ENCODE results near the gene TGFBR3. TPM values are rescaled to one million over a fixed set of nuclear protein-coding genes. Genes with fewer than 3 reads are reported as not detected.

TGFBR3 gene
- polyA plus RNA-seq, 1 donor (not counting 4 experiments of a cell fraction or from before 2014, with no cell fraction given): 1.2 TPM

GRCh38 chr1:91816031-91816430 lies 69.9 kb downstream of the TGFBR3 start:
- Histone ChIP-seq H3K4me1 (ENCODE audit: control insufficient read depth, extremely low read depth, insufficient read depth, low read length) (peaks cover 5% of the 10 kb centered on the region), H3K9ac (ENCODE audit: control insufficient read depth, extremely low read depth, insufficient read depth, low read length) (no peak overlapping the region), H3K27me3 (ENCODE audit: control insufficient read depth, extremely low read depth, insufficient read depth, low read length) (no peaks in the 10 kb centered on the region), H2AFZ (ENCODE audit: control insufficient read depth, low read length) (no peak overlapping the region), H3K36me3 (ENCODE audit: control insufficient read depth in 2 of 2, extremely low read depth in 1 of 2, insufficient read depth in 2 of 2, low read length in 2 of 2) (no peaks in the 10 kb centered on the region), H3K9me1 (ENCODE audit: control insufficient read depth, extremely low read depth, insufficient read depth, low read length) (no peaks in the 10 kb centered on the region), H3K4me3 (ENCODE audit: control insufficient read depth in 2 of 3, extremely low read depth in 1 of 3, insufficient read depth in 2 of 3, low read depth in 1 of 3, low read length in 3 of 3) (no peak overlapping the region), H3K27ac (ENCODE audit: control insufficient read depth, insufficient read depth, low read length) (no peak overlapping the region), H3K4me2 (ENCODE audit: control insufficient read depth, extremely low read depth, insufficient read depth, low read depth, low read length) (no peak overlapping the region), H3K9me3 (ENCODE audit: control insufficient read depth, low read depth, low read length) (no peaks in the 10 kb centered on the region), H3K79me2 (ENCODE audit: control insufficient read depth, insufficient read depth, low read length) (no peaks in the 10 kb centered on the region), H4K20me1 (ENCODE audit: control insufficient read depth, extremely low read depth, insufficient read depth, low read length) (no peaks in the 10 kb centered on the region)
- no peak for DNase-seq (ENCODE audit: low read depth, low spot score)
- dilution Hi-C loops (cut with MboI; ENCODE audit: extremely low pct_ligation_motif_present, low sequenced_read_pairs): no loop called here
- FAIRE-seq: no peak
- TF ChIP-seq, protein P1, sequence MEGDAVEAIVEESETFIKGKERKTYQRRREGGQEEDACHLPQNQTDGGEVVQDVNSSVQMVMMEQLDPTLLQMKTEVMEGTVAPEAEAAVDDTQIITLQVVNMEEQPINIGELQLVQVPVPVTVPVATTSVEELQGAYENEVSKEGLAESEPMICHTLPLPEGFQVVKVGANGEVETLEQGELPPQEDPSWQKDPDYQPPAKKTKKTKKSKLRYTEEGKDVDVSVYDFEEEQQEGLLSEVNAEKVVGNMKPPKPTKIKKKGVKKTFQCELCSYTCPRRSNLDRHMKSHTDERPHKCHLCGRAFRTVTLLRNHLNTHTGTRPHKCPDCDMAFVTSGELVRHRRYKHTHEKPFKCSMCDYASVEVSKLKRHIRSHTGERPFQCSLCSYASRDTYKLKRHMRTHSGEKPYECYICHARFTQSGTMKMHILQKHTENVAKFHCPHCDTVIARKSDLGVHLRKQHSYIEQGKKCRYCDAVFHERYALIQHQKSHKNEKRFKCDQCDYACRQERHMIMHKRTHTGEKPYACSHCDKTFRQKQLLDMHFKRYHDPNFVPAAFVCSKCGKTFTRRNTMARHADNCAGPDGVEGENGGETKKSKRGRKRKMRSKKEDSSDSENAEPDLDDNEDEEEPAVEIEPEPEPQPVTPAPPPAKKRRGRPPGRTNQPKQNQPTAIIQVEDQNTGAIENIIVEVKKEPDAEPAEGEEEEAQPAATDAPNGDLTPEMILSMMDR (optimal IDR thresholded peaks at IDR 0.05 in 1 of 3, IDR thresholded peaks at IDR 0.05 in 1 of 3, conservative IDR thresholded peaks at IDR 0.05 in 1 of 3; ENCODE audit: extremely low read depth in 1 of 3, insufficient read depth in 2 of 3, low read length in 3 of 3): no peak
- TF ChIP-seq EZH2 (IDR thresholded peaks at IDR 0.05; ENCODE audit: low read length): no peak

DNA sequence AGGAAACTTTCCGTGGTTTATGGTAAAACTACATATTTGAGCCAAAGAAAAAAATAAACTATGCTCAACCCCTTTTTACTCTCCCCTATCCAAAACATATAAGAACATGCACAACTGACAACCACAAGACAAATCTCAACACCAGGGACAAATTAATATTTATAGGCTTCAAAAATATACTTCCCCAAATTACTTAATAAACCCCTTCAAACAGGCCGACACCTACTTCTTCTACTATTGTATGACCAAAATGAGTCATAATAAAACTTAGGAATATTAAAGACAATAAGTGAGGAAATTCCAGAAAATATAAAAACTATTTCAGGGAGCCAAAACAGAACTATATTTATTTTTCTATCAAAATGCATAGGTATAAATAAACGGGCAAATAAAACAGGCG lies 71.5 kb downstream of the TGFBR3 start:
- Histone ChIP-seq H2AFZ (ENCODE audit: control insufficient read depth, low read length) (no peak overlapping the region), H3K4me3 (ENCODE audit: control insufficient read depth in 2 of 3, extremely low read depth in 1 of 3, insufficient read depth in 2 of 3, low read depth in 1 of 3, low read length in 3 of 3) (no peak overlapping the region), H3K4me2 (ENCODE audit: control insufficient read depth, extremely low read depth, insufficient read depth, low read depth, low read length) (no peak overlapping the region), H3K4me1 (ENCODE audit: control insufficient read depth, extremely low read depth, insufficient read depth, low read length) (peaks cover 5% of the 10 kb centered on the region), H3K27me3 (ENCODE audit: control insufficient read depth, extremely low read depth, insufficient read depth, low read length) (no peaks in the 10 kb centered on the region), H3K9me1 (ENCODE audit: control insufficient read depth, extremely low read depth, insufficient read depth, low read length) (no peaks in the 10 kb centered on the region), H3K79me2 (ENCODE audit: control insufficient read depth, insufficient read depth, low read length) (no peaks in the 10 kb centered on the region), H4K20me1 (ENCODE audit: control insufficient read depth, extremely low read depth, insufficient read depth, low read length) (no peaks in the 10 kb centered on the region), H3K9me3 (ENCODE audit: control insufficient read depth, low read depth, low read length) (no peaks in the 10 kb centered on the region), H3K27ac (ENCODE audit: control insufficient read depth, insufficient read depth, low read length) (no peak overlapping the region), H3K36me3 (ENCODE audit: control insufficient read depth in 2 of 2, extremely low read depth in 1 of 2, insufficient read depth in 2 of 2, low read length in 2 of 2) (no peaks in the 10 kb centered on the region), H3K9ac (ENCODE audit: control insufficient read depth, extremely low read depth, insufficient read depth, low read length) (no peak overlapping the region)
- no peak for FAIRE-seq
- dilution Hi-C loops (cut with MboI; ENCODE audit: extremely low pct_ligation_motif_present, low sequenced_read_pairs): no loop called here
- DNase-seq (ENCODE audit: low read depth, low spot score): no peak
- TF ChIP-seq, protein P1 (optimal IDR thresholded peaks at IDR 0.05 in 1 of 3, IDR thresholded peaks at IDR 0.05 in 1 of 3, conservative IDR thresholded peaks at IDR 0.05 in 1 of 3; ENCODE audit: extremely low read depth in 1 of 3, insufficient read depth in 2 of 3, low read length in 3 of 3): no peak
- no peak for TF ChIP-seq EZH2 (IDR thresholded peaks at IDR 0.05; ENCODE audit: low read length)

Measured in keratinocyte (primary cell).